ENCODE data around the gene C16orf78.

DNA sequence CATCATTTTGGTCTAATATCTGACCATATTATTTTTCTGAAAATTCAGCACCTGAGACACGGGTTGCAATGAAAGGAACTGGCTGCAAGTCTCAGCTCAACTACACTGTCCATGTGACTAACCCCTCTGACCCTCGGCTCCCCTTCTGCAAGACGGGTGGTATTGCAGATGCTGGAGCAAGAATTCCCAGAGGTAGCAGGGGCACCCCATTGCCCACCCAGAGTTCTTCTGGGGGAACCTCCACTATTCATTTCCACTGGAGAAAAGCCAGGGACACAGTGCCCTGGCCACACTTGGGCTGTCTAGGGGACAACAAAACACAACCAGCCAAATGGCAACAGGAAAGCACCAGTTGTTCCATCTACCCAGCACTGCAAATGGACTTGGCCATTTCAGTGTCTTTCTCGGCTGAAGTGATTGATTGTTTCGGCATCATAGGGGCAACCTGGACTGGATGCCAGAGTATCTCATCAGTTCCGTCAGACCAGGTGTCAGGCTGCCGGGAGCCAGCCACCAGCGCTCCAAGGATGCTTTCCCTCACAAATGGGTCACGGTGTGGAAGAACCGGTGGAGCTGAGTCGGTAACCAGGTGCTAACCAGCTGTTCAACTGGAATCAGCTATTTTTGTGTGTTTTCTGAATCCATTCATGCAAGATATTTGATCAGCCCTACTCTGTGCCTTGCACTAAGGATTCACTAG lies 58.1 kb downstream of the C16orf78 start:
- TF ChIP-seq EZH2 (IDR thresholded peaks at IDR 0.05) (no peak), POLR2AphosphoS5 (IDR thresholded peaks at IDR 0.05; ENCODE audit: borderline replicate concordance, low read depth, low read length) (no peak)
